ENCODE data around the gene NTM. TPM values are rescaled to one million over a fixed set of nuclear protein-coding genes. Genes with fewer than 3 reads are reported as not detected.

Gene NTM
- total RNA-seq, 1 donor from 2014 or later, result 82.7 TPM

DNA sequence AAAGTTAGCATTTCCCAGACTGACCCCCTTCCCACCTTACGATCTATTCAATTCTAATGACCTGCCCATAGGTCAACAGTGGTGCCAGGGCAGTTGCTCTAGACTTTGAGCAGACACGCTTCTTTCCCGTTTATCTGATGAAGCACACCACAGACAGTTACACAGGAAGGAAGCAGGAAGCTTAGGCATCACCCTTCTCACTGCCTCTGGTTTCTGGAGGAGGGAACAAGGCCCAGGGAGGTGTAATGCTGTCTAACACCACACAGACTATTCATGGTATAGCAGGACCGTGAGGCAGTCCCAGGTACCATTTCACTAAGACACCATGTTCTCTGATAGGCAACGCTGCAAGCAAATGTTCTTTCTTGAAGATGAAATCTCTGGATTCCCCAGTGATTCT lies 279.4 kb downstream of the NTM start:
- no peak for DNase-seq (ENCODE audit: extremely low spot score, unreplicated experiment)
- no peaks in the 10 kb centered on the region for H3K9me3 Mint-ChIP-seq (ENCODE audit: unreplicated experiment)
- H3K27ac Mint-ChIP-seq (ENCODE audit: unreplicated experiment), result no peak overlapping the region
- H3K27me3 Mint-ChIP-seq (ENCODE audit: unreplicated experiment), result peaks cover 10% of the 10 kb centered on the region
- no peaks in the 10 kb centered on the region for H3K4me1 Mint-ChIP-seq (ENCODE audit: unreplicated experiment)
- TF ChIP-seq, protein P1, sequence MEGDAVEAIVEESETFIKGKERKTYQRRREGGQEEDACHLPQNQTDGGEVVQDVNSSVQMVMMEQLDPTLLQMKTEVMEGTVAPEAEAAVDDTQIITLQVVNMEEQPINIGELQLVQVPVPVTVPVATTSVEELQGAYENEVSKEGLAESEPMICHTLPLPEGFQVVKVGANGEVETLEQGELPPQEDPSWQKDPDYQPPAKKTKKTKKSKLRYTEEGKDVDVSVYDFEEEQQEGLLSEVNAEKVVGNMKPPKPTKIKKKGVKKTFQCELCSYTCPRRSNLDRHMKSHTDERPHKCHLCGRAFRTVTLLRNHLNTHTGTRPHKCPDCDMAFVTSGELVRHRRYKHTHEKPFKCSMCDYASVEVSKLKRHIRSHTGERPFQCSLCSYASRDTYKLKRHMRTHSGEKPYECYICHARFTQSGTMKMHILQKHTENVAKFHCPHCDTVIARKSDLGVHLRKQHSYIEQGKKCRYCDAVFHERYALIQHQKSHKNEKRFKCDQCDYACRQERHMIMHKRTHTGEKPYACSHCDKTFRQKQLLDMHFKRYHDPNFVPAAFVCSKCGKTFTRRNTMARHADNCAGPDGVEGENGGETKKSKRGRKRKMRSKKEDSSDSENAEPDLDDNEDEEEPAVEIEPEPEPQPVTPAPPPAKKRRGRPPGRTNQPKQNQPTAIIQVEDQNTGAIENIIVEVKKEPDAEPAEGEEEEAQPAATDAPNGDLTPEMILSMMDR (IDR thresholded peaks at IDR 0.05), result no peak
- no peaks in the 10 kb centered on the region for H3K36me3 Mint-ChIP-seq (ENCODE audit: unreplicated experiment)
- no peak overlapping the region for H3K4me3 Mint-ChIP-seq (ENCODE audit: unreplicated experiment)

GRCh38 chr11:131652231-131652630 lies 281.8 kb downstream of the NTM start:
- TF ChIP-seq, protein P1 (IDR thresholded peaks at IDR 0.05), result no peak
- H3K9me3 Mint-ChIP-seq (ENCODE audit: unreplicated experiment), result no peaks in the 10 kb centered on the region
- no peaks in the 10 kb centered on the region for H3K36me3 Mint-ChIP-seq (ENCODE audit: unreplicated experiment)
- no peak overlapping the region for H3K27ac Mint-ChIP-seq (ENCODE audit: unreplicated experiment)
- H3K4me3 Mint-ChIP-seq (ENCODE audit: unreplicated experiment), result no peak overlapping the region
- H3K4me1 Mint-ChIP-seq (ENCODE audit: unreplicated experiment), result no peaks in the 10 kb centered on the region
- H3K27me3 Mint-ChIP-seq (ENCODE audit: unreplicated experiment), result peaks cover 21% of the 10 kb centered on the region
- no peak for DNase-seq (ENCODE audit: extremely low spot score, unreplicated experiment)

- Mint-ChIP-seq H3K36me3 (ENCODE audit: unreplicated experiment) (no peaks in the 10 kb centered on the region), H3K4me3 (ENCODE audit: unreplicated experiment) (no peak overlapping the region), H3K27ac (ENCODE audit: unreplicated experiment) (no peak overlapping the region), H3K9me3 (ENCODE audit: unreplicated experiment) (no peaks in the 10 kb centered on the region), H3K27me3 (ENCODE audit: unreplicated experiment) (peaks cover 26% of the 10 kb centered on the region), H3K4me1 (ENCODE audit: unreplicated experiment) (no peaks in the 10 kb centered on the region)
- no peak for DNase-seq (ENCODE audit: extremely low spot score, unreplicated experiment)
- TF ChIP-seq, protein P1 (IDR thresholded peaks at IDR 0.05), result no peak
These were observed 282.8 kb downstream of the NTM start for GRCh38 chr11:131653260-131653659.

- Mint-ChIP-seq H3K9me3 (ENCODE audit: unreplicated experiment) (no peaks in the 10 kb centered on the region), H3K27ac (ENCODE audit: unreplicated experiment) (no peak overlapping the region), H3K27me3 (ENCODE audit: unreplicated experiment) (peaks cover 37% of the 10 kb centered on the region), H3K4me1 (ENCODE audit: unreplicated experiment) (no peaks in the 10 kb centered on the region), H3K4me3 (ENCODE audit: unreplicated experiment) (no peak overlapping the region), H3K36me3 (ENCODE audit: unreplicated experiment) (no peaks in the 10 kb centered on the region)
- no peak for DNase-seq (ENCODE audit: extremely low spot score, unreplicated experiment)
- TF ChIP-seq, protein P1 (IDR thresholded peaks at IDR 0.05), result no peak
These were observed 284.4 kb downstream of the NTM start for GRCh38 chr11:131654849-131655248.

GRCh38 chr11:131656179-131656838 lies 285.9 kb downstream of the NTM start:
- no peak for DNase-seq (ENCODE audit: extremely low spot score, unreplicated experiment)
- H3K9me3 Mint-ChIP-seq (ENCODE audit: unreplicated experiment), result no peaks in the 10 kb centered on the region
- TF ChIP-seq, protein P1 (IDR thresholded peaks at IDR 0.05), result no peak
- H3K4me1 Mint-ChIP-seq (ENCODE audit: unreplicated experiment), result no peaks in the 10 kb centered on the region
- H3K36me3 Mint-ChIP-seq (ENCODE audit: unreplicated experiment), result no peaks in the 10 kb centered on the region
- no peak overlapping the region for H3K4me3 Mint-ChIP-seq (ENCODE audit: unreplicated experiment)
- no peak overlapping the region for H3K27ac Mint-ChIP-seq (ENCODE audit: unreplicated experiment)
- H3K27me3 Mint-ChIP-seq (ENCODE audit: unreplicated experiment), result peaks cover 50% of the 10 kb centered on the region

Measured in osteocyte (in vitro differentiated cells).